Parathyroid adenoma (tissue), 2 donors: Measurements from ENCODE around the gene PRKN.

Experiments used
- H2AFZ ChIP-seq: fragments of 300-600 bp; sonication (generic); one replicate; pipeline ENCODE4 v1.7.0; 2017; ENCODE audit warnings: antibody characterized with exemption, mild to moderate bottlenecking
- H3K27ac ChIP-seq: fragments of 300-600 bp; sonication (generic); one replicate; pipeline ENCODE4 v1.7.0; 2017
- H3K27me3 ChIP-seq: fragments of 300-600 bp; sonication (generic); one replicate; pipeline ENCODE4 v1.7.0; 2017; ENCODE audit warnings: low read length; ENCODE audit not compliant: control insufficient read depth, insufficient read depth
- H3K36me3 ChIP-seq: fragments of 300-600 bp; sonication (generic); one replicate; pipeline ENCODE4 v1.7.0; 2017; ENCODE audit warnings: low read length; ENCODE audit not compliant: control insufficient read depth, insufficient read depth
- H3K4me1 ChIP-seq: fragments of 300-600 bp; sonication (generic); one replicate; pipeline ENCODE4 v1.7.0; 2017; ENCODE audit warnings: control low read depth
- H3K4me2 ChIP-seq: fragments of 300-600 bp; sonication (generic); one replicate; pipeline ENCODE4 v1.7.0; 2017; ENCODE audit warnings: low read length
- H3K4me3 ChIP-seq: fragments of 300-600 bp; sonication (generic); one replicate; pipeline ENCODE4 v1.7.0; 2017; ENCODE audit warnings: low read depth, low read length
- H3K79me2 ChIP-seq: fragments of 300-600 bp; sonication (generic); one replicate; pipeline ENCODE4 v1.7.0; 2017; ENCODE audit warnings: control low read depth
- H3K9ac ChIP-seq: fragments of 300-600 bp; sonication (generic); one replicate; pipeline ENCODE4 v1.7.0; 2017; ENCODE audit warnings: mild to moderate bottlenecking
- H3K9me3 ChIP-seq: fragments of 300-600 bp; sonication (generic); one replicate; pipeline ENCODE4 v1.7.0; 2017; ENCODE audit warnings: low read length; ENCODE audit not compliant: control insufficient read depth
- CTCF ChIP-seq: fragments of 300-600 bp; sonication (generic); IDR thresholded peaks from one replicate; pipeline ENCODE4 v1.7.0; 2017; ENCODE audit warnings: antibody characterized with exemption, mild to moderate bottlenecking
- donor health status: primary hyperparathyroidism.

PRKN gene

GRCh38 chr6:161378115-161378514 is 1349.5 kb downstream of the PRKN start:
- Histone ChIP-seq H3K9ac (no peak overlapping the region), H3K4me1 (no peaks in the 10 kb centered on the region), H3K36me3 (no peaks in the 10 kb centered on the region), H3K9me3 (no peaks in the 10 kb centered on the region), H3K27ac (no peak overlapping the region), H3K79me2 (no peaks in the 10 kb centered on the region), H3K27me3 (no peaks in the 10 kb centered on the region), H2AFZ (no peak overlapping the region), H3K4me2 (no peak overlapping the region), H3K4me3 (no peak overlapping the region)
- TF ChIP-seq CTCF = no peak

- Histone ChIP-seq H3K27ac (no peak overlapping the region), H3K4me1 (no peaks in the 10 kb centered on the region), H2AFZ (no peak overlapping the region), H3K27me3 (no peaks in the 10 kb centered on the region), H3K79me2 (no peaks in the 10 kb centered on the region), H3K4me2 (no peak overlapping the region), H3K9ac (no peak overlapping the region), H3K4me3 (no peak overlapping the region), H3K9me3 (no peaks in the 10 kb centered on the region), H3K36me3 (no peaks in the 10 kb centered on the region)
- no peak for TF ChIP-seq CTCF
Observed at GRCh38 chr6:161377116-161377515, 1350.5 kb downstream of the PRKN start.

GRCh38 chr6:161376367-161376766 is 1351.2 kb downstream of the PRKN start:
- H3K79me2 ChIP-seq = no peaks in the 10 kb centered on the region
- no peak overlapping the region for H3K27ac ChIP-seq
- H2AFZ ChIP-seq = no peak overlapping the region
- TF ChIP-seq CTCF = no peak
- H3K4me1 ChIP-seq = no peaks in the 10 kb centered on the region
- H3K4me3 ChIP-seq = no peak overlapping the region
- H3K36me3 ChIP-seq = no peaks in the 10 kb centered on the region
- H3K9me3 ChIP-seq = no peaks in the 10 kb centered on the region
- no peaks in the 10 kb centered on the region for H3K27me3 ChIP-seq
- H3K9ac ChIP-seq = no peak overlapping the region
- no peak overlapping the region for H3K4me2 ChIP-seq

GRCh38 chr6:161374971-161375873 is 1352.3 kb downstream of the PRKN start:
- TF ChIP-seq CTCF = no peak
- no peaks in the 10 kb centered on the region for H3K27me3 ChIP-seq
- H3K4me3 ChIP-seq = no peak overlapping the region
- no peak overlapping the region for H3K9ac ChIP-seq
- H3K9me3 ChIP-seq = no peaks in the 10 kb centered on the region
- no peaks in the 10 kb centered on the region for H3K4me1 ChIP-seq
- no peaks in the 10 kb centered on the region for H3K79me2 ChIP-seq
- no peaks in the 10 kb centered on the region for H3K36me3 ChIP-seq
- no peak overlapping the region for H3K4me2 ChIP-seq
- H3K27ac ChIP-seq = no peak overlapping the region
- no peak overlapping the region for H2AFZ ChIP-seq
